Spleen (tissue), 11 donors: ENCODE results near the gene ARHGEF5. TPM values are rescaled to one million over a fixed set of nuclear protein-coding genes. Genes with fewer than 3 reads are reported as not detected.

Experiments
- DNase-seq: peaks from one replicate; pipeline ENCODE4 v3.0.0-alpha.2; 2020
- H3K27ac ChIP-seq, 8 donors: fragments of 200-600 bp; sonication (generic) in 7 of 8; 1 replicate in 4 of 8; 2 replicates in 4 of 8; pipeline versions ENCODE4 v1.5.0 to v1.8.0; 2016 to 2021; ENCODE audit warnings: inconsistent platforms in 4 of 8, mild to moderate bottlenecking in 4 of 8, moderate library complexity in 1 of 8
- H3K27me3 ChIP-seq, 7 donors: fragments of 200-600 bp; sonication (generic) in 6 of 7; replicated peaks in 1 of 7; 1 replicate in 4 of 7; 2 replicates in 3 of 7; pipeline versions ENCODE4 v1.5.0 to v1.8.0; 2016 to 2021; ENCODE audit warnings: inconsistent platforms in 3 of 7, mild to moderate bottlenecking in 1 of 7
- H3K36me3 ChIP-seq, 6 donors: fragments of 200-600 bp; sonication (generic) in 5 of 6; 1 replicate in 4 of 6; 2 replicates in 2 of 6; pipeline versions ENCODE4 v1.5.0 to v1.8.0; 2016 to 2021; ENCODE audit warnings: inconsistent platforms in 2 of 6
- H3K4me1 ChIP-seq, 6 donors: fragments of 200-600 bp; sonication (generic) in 5 of 6; 1 replicate in 3 of 6; 2 replicates in 3 of 6; pipeline versions ENCODE4 v1.5.0 to v1.8.0; 2016 to 2021; ENCODE audit warnings: inconsistent platforms in 3 of 6
- H3K4me3 ChIP-seq, 8 donors: fragments of 200-600 bp; sonication (generic) in 7 of 8; 1 replicate in 4 of 8; 2 replicates in 4 of 8; pipeline versions ENCODE4 v1.5.0 to v1.8.0; 2016 to 2021; ENCODE audit warnings: inconsistent platforms in 4 of 8, mild to moderate bottlenecking in 4 of 8, moderate library complexity in 2 of 8
- H3K9me3 ChIP-seq, 8 donors: fragments of 200-600 bp; sonication (generic) in 7 of 8; 1 replicate in 4 of 8; 2 replicates in 4 of 8; pipeline versions ENCODE4 v1.5.0 to v1.8.0; 2016 to 2021; ENCODE audit warnings: inconsistent platforms in 4 of 8
- POLR2A ChIP-seq, 3 donors: fragments of 450-650 bp; IDR thresholded peaks; one replicate each; pipeline ENCODE4 v1.5.1; 2017; ENCODE audit warnings: antibody characterized with exemption in 3 of 3, mild to moderate bottlenecking in 1 of 3
- POLR2AphosphoS5 ChIP-seq, 3 donors: sonication (generic); formaldehyde crosslinking; IDR thresholded peaks; one replicate each; pipeline ENCODE4 v1.5.1; 2017; ENCODE audit warnings: antibody characterized with exemption in 3 of 3
- WGBS, 5 donors: extraction: QIAGEN DNeasy Blood & Tissue Kit in 3 of 5; methylation state at CpG; one replicate each; pipeline versions ENCODE4 v1.1.5 to v1.1.7; 2013 to 2018; 5-methylcytosine and 5-hydroxymethylcytosine counted together
- intact Hi-C: fragments of 100-400 bp; cut with DNase I; formaldehyde crosslinking; loops from one replicate; pipeline ENCODE4 v1.15.0; 2023; ENCODE audit warnings: low total_unique reads
- polyA plus RNA-seq, 3 donors: library from polyadenylated mRNA; stranded (reverse); fragments of 200-250 nt; gene quantifications; one replicate each; pipeline ENCODE4 v1.2.1, GENCODE V29; 2013
- total RNA-seq, 7 donors: library from RNA; depleted of rRNA in 3 of 7; stranded (reverse); fragments of >200 nt in 3 of 7; fragmentation: NEBNext Ultra II Directional in 4 of 7; extraction: Animal tissue kit (Norgen Biotek cat#: 25700) in 4 of 7; gene quantifications; one replicate each; pipeline versions ENCODE4 v1.1.0 to v1.2.1, GENCODE V29; 2016 to 2021
- TF ChIP-seq, protein P1 (sequence below), 11 experiments: fragments of 200-600 bp in 7 of 11; fragments of 450-650 bp in 4 of 11; sonication (generic) in 4 of 11; IDR thresholded peaks in 8 of 11; conservative IDR thresholded peaks in 3 of 11; 1 replicate in 7 of 11; 2 replicates in 4 of 11; pipeline versions ENCODE4 v1.4.0 to v1.8.0; 2016 to 2021; ENCODE audit warnings: antibody characterized with exemption in 11 of 11, inconsistent platforms in 4 of 11, mild to moderate bottlenecking in 1 of 11
- donor health status: healthy with polysubstance abuse.
- donor health status: DM: no; HTN: no; CAD: no; lungs with moderate emphysema.
- donor health status: DM: no; HTN: no; CAD: no.
- donor health status: Bipolar disorder and iron deficiency.
- donor health status: healthy.
- donor health status: DM: no; HTN: no; CAD: no.
- donor health status: DM: yes; HTN: yes; CAD: no.

The ARHGEF5 gene
- total and polyA plus RNA-seq, 10 donors: 1.2 to 11.3 (median 8.4) TPM

DNA sequence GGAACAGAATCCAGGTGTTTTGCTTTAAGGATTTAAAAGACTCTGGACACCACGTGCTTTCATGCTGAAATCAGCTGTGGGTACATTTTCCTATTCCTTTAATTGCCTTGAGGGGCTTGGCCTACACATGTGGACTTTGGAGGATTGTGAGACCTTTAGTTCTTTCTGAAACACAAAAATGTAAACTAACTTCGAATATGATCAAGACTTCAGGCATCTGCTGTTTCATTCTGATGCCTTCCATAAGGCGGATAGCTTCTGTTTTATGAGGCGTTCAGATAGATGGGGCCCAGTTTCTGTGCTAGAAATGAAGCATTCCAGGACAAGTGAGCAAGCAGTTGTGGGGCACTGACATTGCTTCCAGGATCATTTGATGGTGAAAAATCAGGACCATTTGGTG, 49.7 kb downstream of the ARHGEF5 start:
- Histone ChIP-seq H3K4me1 (no peaks in the 10 kb centered on the region), H3K36me3 (no peaks in the 10 kb centered on the region), H3K9me3 (no peaks in the 10 kb centered on the region), H3K27ac (no peak overlapping the region), H3K27me3 (peaks cover 0 to 7% (median 0%) of the 10 kb centered on the region in 7 donors), H3K4me3 (no peak overlapping the region)
- intact Hi-C loops: no loop called here
- TF ChIP-seq, protein P1, sequence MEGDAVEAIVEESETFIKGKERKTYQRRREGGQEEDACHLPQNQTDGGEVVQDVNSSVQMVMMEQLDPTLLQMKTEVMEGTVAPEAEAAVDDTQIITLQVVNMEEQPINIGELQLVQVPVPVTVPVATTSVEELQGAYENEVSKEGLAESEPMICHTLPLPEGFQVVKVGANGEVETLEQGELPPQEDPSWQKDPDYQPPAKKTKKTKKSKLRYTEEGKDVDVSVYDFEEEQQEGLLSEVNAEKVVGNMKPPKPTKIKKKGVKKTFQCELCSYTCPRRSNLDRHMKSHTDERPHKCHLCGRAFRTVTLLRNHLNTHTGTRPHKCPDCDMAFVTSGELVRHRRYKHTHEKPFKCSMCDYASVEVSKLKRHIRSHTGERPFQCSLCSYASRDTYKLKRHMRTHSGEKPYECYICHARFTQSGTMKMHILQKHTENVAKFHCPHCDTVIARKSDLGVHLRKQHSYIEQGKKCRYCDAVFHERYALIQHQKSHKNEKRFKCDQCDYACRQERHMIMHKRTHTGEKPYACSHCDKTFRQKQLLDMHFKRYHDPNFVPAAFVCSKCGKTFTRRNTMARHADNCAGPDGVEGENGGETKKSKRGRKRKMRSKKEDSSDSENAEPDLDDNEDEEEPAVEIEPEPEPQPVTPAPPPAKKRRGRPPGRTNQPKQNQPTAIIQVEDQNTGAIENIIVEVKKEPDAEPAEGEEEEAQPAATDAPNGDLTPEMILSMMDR (IDR thresholded peaks at IDR 0.05 in 8 of 11, conservative IDR thresholded peaks at IDR 0.05 in 3 of 11): no peak
- TF ChIP-seq POLR2AphosphoS5 (IDR thresholded peaks at IDR 0.05): no peak
- no peak for TF ChIP-seq POLR2A (IDR thresholded peaks at IDR 0.05)
- no peak for DNase-seq
- 79 to 92% (median 91%) methylated on average over 4 of the region's 4 CpGs for WGBS, 5 donors

DNA sequence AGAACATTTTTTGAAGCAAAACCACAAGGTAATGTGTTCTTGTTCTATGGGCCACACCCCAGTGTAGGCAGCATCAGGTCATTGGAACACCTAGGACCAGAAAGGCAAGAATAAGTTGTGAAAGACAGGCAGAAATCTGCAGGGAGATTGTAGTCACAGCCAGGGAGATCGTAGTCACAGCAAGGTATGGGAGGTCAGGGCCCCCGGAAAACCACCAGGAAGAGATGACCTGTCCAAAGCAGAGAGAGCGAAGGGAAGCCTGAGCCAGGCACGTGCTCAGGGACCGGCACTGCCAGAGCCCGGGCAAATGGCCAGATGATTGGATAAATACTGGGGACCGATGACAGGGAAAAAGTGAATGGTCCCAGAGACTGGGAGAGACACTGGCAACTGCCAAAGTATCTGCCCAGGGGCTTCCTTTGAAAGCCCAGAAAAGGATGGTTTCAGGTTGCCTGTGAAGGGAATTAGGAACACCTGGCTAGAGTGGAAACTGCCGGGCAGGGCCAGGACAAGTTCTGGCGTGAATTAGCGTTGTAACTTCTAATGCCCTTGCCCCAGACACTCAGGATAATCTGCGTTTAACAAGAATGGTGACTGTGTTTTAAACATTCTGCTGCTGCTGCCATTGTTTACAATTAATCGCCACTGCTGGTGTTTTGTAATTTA, 52.2 kb downstream of the ARHGEF5 start:
- Histone ChIP-seq H3K27ac (no peak overlapping the region), H3K36me3 (no peaks in the 10 kb centered on the region), H3K27me3 (peaks cover 0 to 7% (median 0%) of the 10 kb centered on the region in 7 donors), H3K4me1 (no peaks in the 10 kb centered on the region), H3K9me3 (no peaks in the 10 kb centered on the region), H3K4me3 (no peak overlapping the region)
- DNase-seq: no peak
- 76 to 90% (median 82%) methylated on average over 12 of the region's 12 CpGs for WGBS, 5 donors
- intact Hi-C loops: no loop called here
- TF ChIP-seq POLR2A (IDR thresholded peaks at IDR 0.05) (no peak), POLR2AphosphoS5 (IDR thresholded peaks at IDR 0.05) (no peak)
- TF ChIP-seq, protein P1 (IDR thresholded peaks at IDR 0.05 in 8 of 11, conservative IDR thresholded peaks at IDR 0.05 in 3 of 11): no peak

DNA sequence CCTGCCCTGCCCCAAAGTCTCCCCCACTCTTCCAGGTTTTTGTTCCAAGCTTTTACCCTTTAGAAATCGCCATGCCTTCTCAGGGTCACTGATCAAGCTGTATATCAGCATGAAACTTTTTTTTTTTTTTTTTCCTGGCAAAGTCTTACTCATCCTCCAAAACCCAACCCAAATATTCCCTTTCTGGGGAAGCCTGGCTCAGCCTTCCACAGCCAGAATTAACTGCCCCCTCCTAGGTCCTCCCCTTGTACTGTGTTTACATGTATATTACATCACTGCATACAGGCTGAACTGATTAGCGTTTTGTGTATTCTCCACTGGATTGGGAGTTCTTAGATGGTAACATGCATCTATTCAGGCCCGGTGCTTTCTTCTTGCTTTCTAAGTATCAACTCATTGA, 52.9 kb downstream of the ARHGEF5 start:
- DNase-seq: no peak
- WGBS, 5 donors: 74 to 87% (median 76%) methylated on average over 3 of the region's 3 CpGs
- Histone ChIP-seq H3K4me1 (no peaks in the 10 kb centered on the region), H3K9me3 (no peaks in the 10 kb centered on the region), H3K27me3 (peaks cover 0 to 7% (median 0%) of the 10 kb centered on the region in 7 donors), H3K4me3 (no peak overlapping the region), H3K27ac (no peak overlapping the region), H3K36me3 (no peaks in the 10 kb centered on the region)
- intact Hi-C loops: no loop called here
- TF ChIP-seq, protein P1 (IDR thresholded peaks at IDR 0.05 in 8 of 11, conservative IDR thresholded peaks at IDR 0.05 in 3 of 11): no peak
- TF ChIP-seq POLR2A (IDR thresholded peaks at IDR 0.05) (no peak), POLR2AphosphoS5 (IDR thresholded peaks at IDR 0.05) (no peak)

DNA sequence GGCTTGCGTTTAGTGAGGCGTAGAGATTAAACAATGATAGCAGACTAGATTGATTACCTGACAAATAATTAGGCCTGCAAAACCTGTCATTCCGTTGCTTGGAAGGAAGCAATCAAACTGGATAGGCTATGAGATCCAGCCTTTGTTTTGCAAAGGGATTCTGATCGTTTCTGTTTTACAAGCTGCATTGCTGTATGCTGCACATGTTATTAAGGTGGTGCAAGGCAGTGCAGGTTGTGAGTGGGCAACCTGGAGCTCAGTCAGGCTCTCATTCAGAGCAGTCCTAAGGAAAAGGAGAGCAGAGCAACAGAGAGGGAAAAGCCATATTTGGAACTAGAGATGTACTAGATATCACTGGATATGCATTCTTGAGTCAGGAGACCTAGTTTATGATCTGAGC, 55.2 kb downstream of the ARHGEF5 start:
- Histone ChIP-seq H3K4me3 (no peak overlapping the region), H3K27me3 (peaks cover 0 to 7% (median 0%) of the 10 kb centered on the region in 7 donors), H3K36me3 (no peaks in the 10 kb centered on the region), H3K27ac (no peak overlapping the region), H3K9me3 (no peaks in the 10 kb centered on the region), H3K4me1 (no peaks in the 10 kb centered on the region)
- DNase-seq: no peak
- intact Hi-C loops: no loop called here
- TF ChIP-seq POLR2A (IDR thresholded peaks at IDR 0.05) (no peak), POLR2AphosphoS5 (IDR thresholded peaks at IDR 0.05) (no peak)
- TF ChIP-seq, protein P1 (IDR thresholded peaks at IDR 0.05 in 8 of 11, conservative IDR thresholded peaks at IDR 0.05 in 3 of 11): no peak
- WGBS, 5 donors: 23 to 41% (median 35%) methylated on average over 4 of the region's 4 CpGs
